HepG2 (cell line): ENCODE results near the gene DQX1. TPM values are rescaled to one million over a fixed set of nuclear protein-coding genes. Genes with fewer than 3 reads are reported as not detected.

Source experiments
- CREB3 ChIP-seq: sonication (generic); formaldehyde crosslinking; IDR thresholded peaks from 2 replicates; pipeline ENCODE4 v1.5.0; 2020; ENCODE audit warnings: missing genetic modification reagents
- DBP ChIP-seq: sonication (generic); formaldehyde crosslinking; IDR thresholded peaks from 2 replicates; pipeline ENCODE4 v1.4.0; 2020; ENCODE audit warnings: missing genetic modification reagents; ENCODE audit errors: not compliant biosample characterization
- EP300 ChIP-seq, 3 experiments: sonication (generic) in 1 of 3; formaldehyde crosslinking in 1 of 3; IDR thresholded peaks; 2 replicates each; pipeline versions ENCODE4 v1.5.1 to v1.6.1; 2011 to 2020; ENCODE audit warnings: low read depth in 2 of 3, low read length in 2 of 3, borderline replicate concordance in 1 of 3, improper control_type of control experiment in 1 of 3, mild to moderate bottlenecking in 1 of 3, missing genetic modification reagents in 1 of 3, moderate library complexity in 1 of 3
- HOXA9 ChIP-seq: sonication (generic); formaldehyde crosslinking; IDR thresholded peaks from 2 replicates; pipeline ENCODE4 v1.8.1; 2022; ENCODE audit warnings: missing genetic modification reagents, mild to moderate bottlenecking, moderate library complexity, borderline replicate concordance
- IRF9 ChIP-seq: sonication (generic); formaldehyde crosslinking; IDR thresholded peaks from 2 replicates; pipeline ENCODE4 v1.8.0; 2022; ENCODE audit warnings: missing genetic modification reagents, mild to moderate bottlenecking, borderline replicate concordance
- KDM4B ChIP-seq: sonication (generic); formaldehyde crosslinking; IDR thresholded peaks from 2 replicates; pipeline ENCODE4 v1.4.0; 2020; ENCODE audit warnings: missing genetic modification reagents
- NCOA2 ChIP-seq: sonication (generic); formaldehyde crosslinking; IDR thresholded peaks from 2 replicates; pipeline ENCODE4 v1.8.0; 2022; ENCODE audit warnings: inconsistent platforms
- PRDM15 ChIP-seq: sonication (generic); formaldehyde crosslinking; IDR thresholded peaks from 2 replicates; pipeline ENCODE4 v1.4.0; 2020; ENCODE audit warnings: missing genetic modification reagents
- SETDB1 ChIP-seq: sonication (generic); formaldehyde crosslinking; IDR thresholded peaks from 2 replicates; pipeline ENCODE4 v1.5.1; 2020; ENCODE audit warnings: missing genetic modification reagents, mild to moderate bottlenecking, borderline replicate concordance
- ZBTB21 ChIP-seq: sonication (generic); formaldehyde crosslinking; IDR thresholded peaks from 2 replicates; pipeline ENCODE4 v1.4.0; 2020; ENCODE audit warnings: missing genetic modification reagents
- ZBTB7A ChIP-seq: sonication (generic); formaldehyde crosslinking; IDR thresholded peaks from 2 replicates; pipeline ENCODE4 v1.8.0; 2022; ENCODE audit warnings: mild to moderate bottlenecking, missing genetic modification reagents
- ZMAT5 ChIP-seq: sonication (generic); formaldehyde crosslinking; IDR thresholded peaks from 2 replicates; pipeline ENCODE4 v1.5.0; 2020; ENCODE audit warnings: mild to moderate bottlenecking, low read depth, missing genetic modification reagents, borderline replicate concordance
- ZNF160 ChIP-seq: sonication (generic); formaldehyde crosslinking; IDR thresholded peaks from 2 replicates; pipeline ENCODE4 v1.8.0; 2022; ENCODE audit warnings: mild to moderate bottlenecking, inconsistent platforms, missing genetic modification reagents
- ZNF264 ChIP-seq: sonication (generic); formaldehyde crosslinking; IDR thresholded peaks from 2 replicates; pipeline ENCODE4 v1.4.0; 2020; ENCODE audit warnings: missing genetic modification reagents
- ZNF317 ChIP-seq: sonication (generic); formaldehyde crosslinking; IDR thresholded peaks from 2 replicates; pipeline ENCODE4 v1.5.0; 2020; ENCODE audit warnings: mild to moderate bottlenecking, missing genetic modification reagents
- ZNF33A ChIP-seq: sonication (generic); formaldehyde crosslinking; IDR thresholded peaks from 2 replicates; pipeline ENCODE4 v1.5.1; 2020; ENCODE audit warnings: missing genetic modification reagents, mild to moderate bottlenecking, moderate library complexity, borderline replicate concordance
- ZNF776 ChIP-seq: sonication (generic); formaldehyde crosslinking; IDR thresholded peaks from 2 replicates; pipeline ENCODE4 v1.4.0; 2020; ENCODE audit warnings: mild to moderate bottlenecking, missing genetic modification reagents
- ZSCAN29 ChIP-seq: sonication (generic); formaldehyde crosslinking; conservative IDR thresholded peaks from 2 replicates; pipeline ENCODE4 v1.4.0; 2020; ENCODE audit warnings: mild to moderate bottlenecking, missing genetic modification reagents
- polyA plus RNA-seq, 8 experiments: library from polyadenylated mRNA; depleted of rRNA in 3 of 8; stranded (reverse) in 7 of 8; unstranded in 1 of 8; fragments of >200 nt; fragmentation: Illumina TruSeq in 4 of 8; extraction: Trizol in 4 of 8; gene quantifications; 2 replicates each; pipeline versions ENCODE4 v1.2.1 to v1.2.3, GENCODE V29; 2011 to 2016; ENCODE audit warnings: low read depth in 4 of 8, missing spikeins in 1 of 8, mixed read lengths in 1 of 8; ENCODE audit not compliant: insufficient read depth in 1 of 8
- total RNA-seq, 5 experiments: library from RNA; depleted of rRNA; stranded (reverse); fragments of >200 nt; fragmentation: Illumina TruSeq; extraction: Trizol; gene quantifications; 2 replicates each; pipeline ENCODE4 v1.2.3, GENCODE V29; 2016; ENCODE audit warnings: low read depth in 1 of 5

The DQX1 gene
- total and polyA plus RNA-seq, 2 of the 13 experiments (the other 11 are each of a cell fraction or from before 2014, with no cell fraction given): 27.6 to 89.8 TPM

GRCh38 chr2:74496997-74497776 is 28.8 kb downstream of the DQX1 start (continued):
- TF ChIP-seq PRDM15: no peak
- TF ChIP-seq ZBTB21: 0 out of 2 replicates have a peak, but pooled peaks have one; percentile 24
- TF ChIP-seq IRF9 (CRISPR knock-in tag): no peak
- no peak for TF ChIP-seq ZMAT5 (CRISPR knock-in tag)
- no peak for TF ChIP-seq ZNF33A (CRISPR knock-in tag)
- no peak for TF ChIP-seq DBP (CRISPR knock-in tag)
- TF ChIP-seq KDM4B (CRISPR knock-in tag): 0 out of 2 replicates have a peak, but pooled peaks have one; percentile 31
- TF ChIP-seq SETDB1 (CRISPR knock-in tag): no peak
- no peak; the same call in 1 of the 2 replicates for TF ChIP-seq ZNF160 (CRISPR knock-in tag)
- TF ChIP-seq ZSCAN29: 0 out of 2 replicates have a peak, but pooled peaks have one; percentile 58
- no peak for TF ChIP-seq ZNF264 (CRISPR knock-in tag)
- no peak for TF ChIP-seq CREB3 (CRISPR knock-in tag)
- TF ChIP-seq NCOA2 (CRISPR knock-in tag): peak; percentile 73; the same call in 1 of the 2 replicates
- TF ChIP-seq EP300 (IDR thresholded peaks at IDR 0.05; ENCODE audit: low read depth in 2 of 2, low read length in 2 of 2): peak in 1 of 2 experiments; percentile 85; a peak in 1 of 4 replicates
- peak; percentile 24; the same call in 1 of the 2 replicates for TF ChIP-seq EP300 (CRISPR knock-in tag; IDR thresholded peaks at IDR 0.05; ENCODE audit: borderline replicate concordance)
- TF ChIP-seq ZNF776: no peak
- TF ChIP-seq ZBTB7A: peak; percentile 14; the same call in 1 of the 2 replicates
- TF ChIP-seq HOXA9 (CRISPR knock-in tag): no peak
- 0 out of 2 replicates have a peak, but pooled peaks have one; percentile 30 for TF ChIP-seq ZNF317
